Osteoblast (primary cell): Measurements from ENCODE around the gene JCAD. TPM values are rescaled to one million over a fixed set of nuclear protein-coding genes. Genes with fewer than 3 reads are reported as not detected.
A peak's percentile ranks its signal among the peaks of the same experiment; 100 is the strongest.
"Not testable (repeated sequence)": the region's sequence is repeated elsewhere in the genome, so short reads cannot be mapped to it uniquely, and the experiment has no call there.

Source experiments
- DNase-seq: peaks from one replicate; pipeline ENCODE4 v3.0.0; 2011; ENCODE audit warnings: low spot score, mixed read lengths; ENCODE audit not compliant: insufficient read length; ENCODE audit errors: missing footprints
- H2AFZ ChIP-seq: 2 replicates; pipeline ENCODE4 v1.6.0; 2011; ENCODE audit warnings: mild to moderate bottlenecking, low read length
- H3K27ac ChIP-seq: 2 replicates; pipeline ENCODE4 v1.5.1; 2011; ENCODE audit warnings: mild to moderate bottlenecking, low read depth, low read length, moderate library complexity
- H3K27me3 ChIP-seq: 2 replicates; pipeline ENCODE4 v1.6.0; 2012; ENCODE audit warnings: mild to moderate bottlenecking, control low read depth, inconsistent platforms, low read length, moderate library complexity; ENCODE audit not compliant: insufficient read depth
- H3K36me3 ChIP-seq: 2 replicates; pipeline ENCODE4 v1.5.1; 2011; ENCODE audit warnings: mild to moderate bottlenecking, low read length, control low read depth, moderate library complexity; ENCODE audit not compliant: insufficient read depth
- H3K4me1 ChIP-seq: 2 replicates; pipeline ENCODE4 v1.5.1; 2011; ENCODE audit warnings: mild to moderate bottlenecking, low read length, control low read depth, moderate library complexity; ENCODE audit not compliant: insufficient read depth
- H3K4me2 ChIP-seq: 2 replicates; pipeline ENCODE4 v1.6.0; 2011; ENCODE audit warnings: mild to moderate bottlenecking, low read length; ENCODE audit not compliant: insufficient read depth
- H3K4me3 ChIP-seq: fragments of 200-600 bp; sonication (generic); 3 replicates; pipeline ENCODE4 v1.5.1; 2012; ENCODE audit warnings: mild to moderate bottlenecking, low read length, inconsistent platforms; ENCODE audit not compliant: insufficient read depth
- H3K79me2 ChIP-seq: 2 replicates; pipeline ENCODE4 v1.6.0; 2012; ENCODE audit warnings: mild to moderate bottlenecking, low read length, control low read depth, inconsistent platforms; ENCODE audit not compliant: insufficient read depth
- H3K9me3 ChIP-seq: 2 replicates; pipeline ENCODE4 v1.5.1; 2011; ENCODE audit warnings: low read depth, low read length, control low read depth
- H4K20me1 ChIP-seq: 2 replicates; pipeline ENCODE4 v1.6.0; 2012; ENCODE audit warnings: mild to moderate bottlenecking, low read length, control low read depth; ENCODE audit not compliant: insufficient read depth
- total RNA-seq: library from RNA; depleted of rRNA; stranded (reverse); fragments of >200 nt; gene quantifications from 2 replicates; pipeline ENCODE4 v1.2.3, GENCODE V29; 2012
- TF ChIP-seq, protein P1 (sequence below): IDR thresholded peaks from 2 replicates; pipeline ENCODE4 v1.5.1; 2011; ENCODE audit warnings: mild to moderate bottlenecking, low read depth, low read length, moderate library complexity; ENCODE audit errors: extremely low read depth

The JCAD gene, protein sequence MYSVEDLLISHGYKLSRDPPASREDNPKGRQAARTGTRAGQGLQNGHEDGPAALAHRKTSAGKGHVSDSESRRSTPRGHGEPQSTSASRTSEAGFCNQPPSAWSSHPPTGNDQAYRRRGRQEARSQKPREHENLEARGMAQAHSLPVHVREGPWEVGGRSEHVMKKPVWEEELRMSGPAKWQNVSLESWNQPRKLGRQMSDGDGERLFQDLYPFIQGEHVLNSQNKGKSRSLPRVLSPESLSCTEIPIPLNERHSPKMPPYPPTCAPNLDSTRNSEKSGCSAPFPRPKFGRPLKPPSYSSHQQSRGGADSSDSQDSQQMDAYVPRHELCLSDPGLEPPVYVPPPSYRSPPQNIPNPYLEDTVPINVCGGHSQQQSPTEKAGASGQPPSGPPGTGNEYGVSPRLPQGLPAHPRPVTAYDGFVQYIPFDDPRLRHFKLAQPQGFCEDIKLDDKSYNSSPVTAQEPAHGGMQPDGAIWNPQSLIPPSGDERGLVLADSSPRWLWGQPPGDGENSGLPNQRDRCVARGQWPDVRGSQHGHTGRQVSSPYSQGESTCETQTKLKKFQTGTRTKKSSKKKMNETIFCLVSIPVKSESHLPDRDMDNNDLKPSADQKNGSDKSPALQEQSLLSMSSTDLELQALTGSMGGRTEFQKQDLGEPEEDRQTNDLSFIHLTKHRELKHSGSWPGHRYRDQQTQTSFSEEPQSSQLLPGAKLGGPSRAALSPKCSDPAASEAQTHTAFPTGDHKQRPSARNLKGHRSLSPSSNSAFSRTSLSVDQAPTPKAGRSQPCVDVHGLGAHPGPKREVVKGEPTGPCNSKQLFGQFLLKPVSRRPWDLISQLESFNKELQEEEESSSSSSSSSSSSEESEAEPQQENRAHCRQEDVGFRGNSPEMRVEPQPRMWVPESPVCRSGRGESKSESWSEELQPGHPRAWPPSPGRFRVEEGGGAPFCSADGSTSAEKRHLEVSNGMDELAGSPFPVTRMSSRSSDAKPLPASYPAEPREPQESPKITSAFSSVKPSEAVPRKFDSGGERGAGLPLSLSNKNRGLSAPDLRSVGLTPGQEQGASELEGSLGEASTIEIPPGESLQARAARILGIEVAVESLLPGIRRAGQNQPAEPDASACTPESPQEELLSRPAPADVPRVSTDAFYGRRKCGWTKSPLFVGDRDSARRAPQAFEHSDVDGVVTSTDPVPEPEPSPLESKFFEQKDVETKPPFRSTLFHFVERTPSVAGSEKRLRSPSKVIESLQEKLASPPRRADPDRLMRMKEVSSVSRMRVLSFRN (N-terminal part only)
- total RNA-seq: 47.0 and 52.7 TPM in 2 replicates

DNA sequence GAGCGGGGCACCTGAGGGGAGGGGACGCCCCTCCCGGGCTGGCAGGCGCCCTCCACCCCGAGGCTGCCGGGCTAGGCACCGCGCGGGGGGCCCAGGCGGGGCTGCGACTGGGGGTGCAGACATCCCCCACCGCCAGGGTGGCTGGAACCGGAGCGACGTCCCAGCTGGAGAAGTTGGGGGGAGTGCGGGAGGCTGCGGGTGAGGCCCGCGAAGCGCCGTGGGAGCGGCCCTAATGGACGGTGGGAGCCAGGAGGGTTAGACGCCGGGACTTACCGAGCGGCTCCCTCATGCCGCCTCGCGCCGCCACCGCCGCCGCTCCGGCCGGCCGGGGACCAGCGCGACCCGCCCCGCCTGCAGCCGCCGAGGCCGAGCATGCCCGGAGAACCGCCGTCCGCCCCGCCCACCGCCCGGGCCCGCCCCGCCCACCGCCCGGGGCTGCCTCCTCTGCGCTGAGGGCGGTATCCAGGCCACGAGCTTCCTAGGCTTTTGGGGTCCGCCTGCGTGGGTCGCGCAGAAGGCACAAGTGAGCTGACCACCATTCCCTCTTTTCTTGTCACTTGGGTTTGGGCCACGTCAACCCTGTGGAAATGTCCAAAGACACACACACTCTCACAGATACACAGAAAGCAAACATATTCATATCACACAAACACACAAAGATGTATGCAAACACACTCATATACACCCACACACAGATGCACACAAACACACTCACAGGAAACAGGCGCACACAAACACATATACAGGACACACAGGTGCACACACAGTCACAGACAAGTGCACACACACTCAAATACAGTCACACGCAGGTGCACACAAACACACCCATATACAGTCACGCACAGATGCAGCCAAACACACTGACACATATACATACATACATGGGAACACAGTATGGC lies at the start of gene JCAD:
JCAD (minus strand) TSS at position 378 of the 899 bp plus-strand sequence. CDS start 11,774 bp downstream, outside the sequence.
- H3K4me2 ChIP-seq: peak within 1 kb of the TSS; percentile 82
- peaks cover 51% of the 10 kb centered on the region for H3K79me2 ChIP-seq
- DNase-seq: peak; percentile 96
- peak within 1 kb of the TSS; percentile 91 for H2AFZ ChIP-seq
- H3K27ac ChIP-seq: peak within 1 kb of the TSS; percentile 64
- H3K36me3 ChIP-seq: no peaks in the 10 kb centered on the region
- H3K27me3 ChIP-seq: no peaks in the 10 kb centered on the region
- peaks cover 3% of the 10 kb centered on the region for H4K20me1 ChIP-seq
- peak within 1 kb of the TSS; percentile 81 for H3K4me3 ChIP-seq
- H3K9me3 ChIP-seq: no peaks in the 10 kb centered on the region
- TF ChIP-seq, protein P1, sequence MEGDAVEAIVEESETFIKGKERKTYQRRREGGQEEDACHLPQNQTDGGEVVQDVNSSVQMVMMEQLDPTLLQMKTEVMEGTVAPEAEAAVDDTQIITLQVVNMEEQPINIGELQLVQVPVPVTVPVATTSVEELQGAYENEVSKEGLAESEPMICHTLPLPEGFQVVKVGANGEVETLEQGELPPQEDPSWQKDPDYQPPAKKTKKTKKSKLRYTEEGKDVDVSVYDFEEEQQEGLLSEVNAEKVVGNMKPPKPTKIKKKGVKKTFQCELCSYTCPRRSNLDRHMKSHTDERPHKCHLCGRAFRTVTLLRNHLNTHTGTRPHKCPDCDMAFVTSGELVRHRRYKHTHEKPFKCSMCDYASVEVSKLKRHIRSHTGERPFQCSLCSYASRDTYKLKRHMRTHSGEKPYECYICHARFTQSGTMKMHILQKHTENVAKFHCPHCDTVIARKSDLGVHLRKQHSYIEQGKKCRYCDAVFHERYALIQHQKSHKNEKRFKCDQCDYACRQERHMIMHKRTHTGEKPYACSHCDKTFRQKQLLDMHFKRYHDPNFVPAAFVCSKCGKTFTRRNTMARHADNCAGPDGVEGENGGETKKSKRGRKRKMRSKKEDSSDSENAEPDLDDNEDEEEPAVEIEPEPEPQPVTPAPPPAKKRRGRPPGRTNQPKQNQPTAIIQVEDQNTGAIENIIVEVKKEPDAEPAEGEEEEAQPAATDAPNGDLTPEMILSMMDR: no peak
- peaks cover 64% of the 10 kb centered on the region for H3K4me1 ChIP-seq

DNA sequence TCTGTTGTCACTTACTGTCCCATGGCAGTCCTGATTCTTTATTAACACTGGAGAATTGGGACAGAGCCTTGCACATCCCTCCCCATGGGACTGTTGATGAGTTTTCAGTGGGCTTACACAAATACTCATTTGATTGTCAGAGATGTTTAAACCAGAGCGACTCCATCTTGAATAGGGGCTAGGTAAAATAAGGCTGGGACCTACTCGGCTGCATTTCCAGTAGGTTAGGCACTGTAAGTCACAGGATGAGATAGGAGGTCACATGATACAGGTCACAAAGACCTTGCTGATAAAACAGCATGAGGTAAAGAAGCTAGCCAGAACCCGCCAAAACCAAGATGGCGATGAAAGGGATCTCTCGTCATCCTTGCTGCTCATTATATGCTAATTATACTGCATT lies 47.6 kb upstream of the JCAD start:
- Histone ChIP-seq H2AFZ (no peak overlapping the region), H3K9me3 (no peaks in the 10 kb centered on the region), H3K4me2 (no peak overlapping the region), H3K4me3 (no peak overlapping the region), H3K27me3 (no peaks in the 10 kb centered on the region), H3K4me1 (peaks cover 7% of the 10 kb centered on the region), H4K20me1 (no peaks in the 10 kb centered on the region), H3K27ac (no peak overlapping the region), H3K79me2 (no peaks in the 10 kb centered on the region), H3K36me3 (no peaks in the 10 kb centered on the region)
- TF ChIP-seq, protein P1: no peak
- no peak for DNase-seq

DNA sequence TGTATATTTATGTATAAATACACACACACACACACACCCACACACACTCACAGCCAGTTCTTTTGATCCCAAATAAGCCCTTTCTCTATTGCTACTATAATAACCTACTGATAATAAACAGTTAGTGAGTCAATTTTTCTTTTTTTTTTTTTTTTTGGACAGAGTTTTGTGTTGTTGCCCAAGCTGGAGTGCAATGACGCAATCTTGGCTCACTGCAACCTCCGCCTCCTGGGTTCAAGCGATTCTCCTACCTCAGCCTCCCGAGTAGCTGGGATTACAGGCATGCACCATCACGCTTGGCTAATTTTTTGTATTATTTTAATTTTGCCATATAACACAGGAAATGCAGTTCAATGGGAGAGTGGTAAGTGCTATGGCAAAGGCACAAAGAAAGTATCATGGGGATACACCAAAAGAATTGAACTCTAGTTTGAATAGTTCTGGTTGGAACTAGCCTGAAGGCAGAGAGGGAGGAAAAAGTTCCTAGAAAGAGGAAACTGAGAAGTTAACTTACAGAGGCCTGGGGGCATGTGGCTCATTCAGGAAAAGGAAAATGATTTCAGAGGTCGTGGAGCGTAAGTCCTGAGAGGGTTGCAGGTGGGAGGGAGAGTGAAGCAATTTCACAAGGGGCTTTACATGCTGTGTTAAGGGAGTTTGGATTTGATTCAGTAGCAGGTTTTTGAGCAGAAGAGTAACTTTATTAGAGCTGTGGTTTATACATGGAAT lies 44.4 kb upstream of the JCAD start:
- no peaks in the 10 kb centered on the region for H3K36me3 ChIP-seq
- DNase-seq: no peak
- no peaks in the 10 kb centered on the region for H3K79me2 ChIP-seq
- no peak overlapping the region for H2AFZ ChIP-seq
- no peaks in the 10 kb centered on the region for H3K27me3 ChIP-seq
- H3K4me2 ChIP-seq: no peak overlapping the region
- no peak overlapping the region for H3K27ac ChIP-seq
- TF ChIP-seq, protein P1: no peak
- H3K4me3 ChIP-seq: no peak overlapping the region
- H3K4me1 ChIP-seq: peaks cover 6% of the 10 kb centered on the region
- no peaks in the 10 kb centered on the region for H3K9me3 ChIP-seq
- no peaks in the 10 kb centered on the region for H4K20me1 ChIP-seq

DNA sequence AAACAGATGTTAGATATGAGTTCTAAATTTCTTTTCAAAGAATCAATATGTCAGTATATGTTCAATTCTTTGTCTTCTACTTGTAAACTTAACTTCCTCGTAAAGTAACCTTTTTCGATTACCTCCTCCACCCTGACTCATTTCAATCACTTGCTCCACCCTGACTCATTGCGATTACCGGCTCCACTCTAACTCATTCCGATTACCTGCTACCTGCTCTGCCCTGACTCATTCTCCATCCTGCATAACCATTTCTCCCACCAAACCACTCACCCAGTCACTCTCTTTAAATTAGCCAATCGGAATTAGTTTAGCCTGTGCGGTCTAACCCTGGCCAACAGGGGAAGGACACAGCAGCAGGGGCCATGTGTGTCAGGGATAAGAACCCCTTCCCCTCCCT lies 40.3 kb upstream of the JCAD start:
- peaks cover 12% of the 10 kb centered on the region for H3K4me1 ChIP-seq
- not testable (repeated sequence) for H3K4me2 ChIP-seq, DNase-seq, H4K20me1 ChIP-seq, H3K79me2 ChIP-seq, H3K4me3 ChIP-seq, H3K27ac ChIP-seq, H3K9me3 ChIP-seq, H3K36me3 ChIP-seq, H3K27me3 ChIP-seq, H2AFZ ChIP-seq
